HepG2 (cell line): ENCODE data around the gene MRPL51. TPM values are rescaled to one million over a fixed set of nuclear protein-coding genes. Genes with fewer than 3 reads are reported as not detected.
A peak's percentile ranks its signal among the peaks of the same experiment; 100 is the strongest.

Source experiments
- ATAC-seq: fragments of 200-7000 bp; cut with Tn5 transposase; 3 replicates; pipeline ENCODE4 v1.9.1; 2020; ENCODE audit warnings: mild to moderate bottlenecking, moderate library complexity
- BruUV-seq: library from RNA; stranded (reverse); fragments of 400-500 nt; replicated peaks from 2 replicates; lab custom pipeline; 2021; lab: Mats Ljungman, UMichigan
- CTCF ChIA-PET: fragments of 300-600 bp; formaldehyde crosslinking; extraction: SDS; loops from one replicate; lab custom pipeline; 2021; ENCODE audit warnings: low total read pairs, inconsistent platforms, low intra/inter-chr PET ratio; lab: Yijun Ruan, JAX
- POLR2A ChIA-PET: fragments of 350-600 bp; sonication (Branson Sonifier 250); formaldehyde crosslinking; loops from one replicate; lab custom pipeline; 2020; ENCODE audit warnings: antibody characterized with exemption, inconsistent platforms; lab: Yijun Ruan, JAX
- DNase-seq: peaks from one replicate; pipeline ENCODE4 v3.0.0-alpha.2; 2015; ENCODE audit warnings: low spot score
- FAIRE-seq: peaks from 3 replicates; lab custom pipeline; 2011; peaks lifted over from hg19 to GRCh38; lab: Jason Lieb, UNC
- H2AFZ ChIP-seq: one replicate; pipeline ENCODE4 v1.6.1; 2011; ENCODE audit warnings: low read length, inconsistent platforms
- H3K27ac ChIP-seq: fragments of 300-600 bp; 3 replicates; pipeline ENCODE4 v1.8.0; 2011; ENCODE audit warnings: mixed run types, mild to moderate bottlenecking, mixed read lengths, low read length, inconsistent platforms; ENCODE audit not compliant: insufficient read depth; ENCODE audit errors: extremely low read length
- H3K27me3 ChIP-seq, 2 experiments: fragments of 200-600 bp in 1 of 2; 2 replicates in 1 of 2; 3 replicates in 1 of 2; pipeline versions ENCODE4 v1.6.0 to v1.8.0; 2011; ENCODE audit warnings: low read length in 2 of 2, mild to moderate bottlenecking in 2 of 2, moderate library complexity in 2 of 2, inconsistent platforms in 1 of 2; ENCODE audit not compliant: insufficient read depth in 2 of 2, control insufficient read depth in 1 of 2
- H3K36me3 ChIP-seq, 2 experiments: fragments of 200-600 bp in 1 of 2; replicated peaks in 1 of 2; 2 replicates in 1 of 2; 3 replicates in 1 of 2; pipeline versions ENCODE4 v1.5.1 to v1.8.0; 2011; ENCODE audit warnings: low read length in 2 of 2, inconsistent platforms in 1 of 2; ENCODE audit not compliant: insufficient read depth in 2 of 2, control insufficient read depth in 1 of 2
- H3K4me1 ChIP-seq: 2 replicates; pipeline ENCODE4 v1.5.1; 2012; ENCODE audit warnings: low read length, inconsistent platforms; ENCODE audit not compliant: insufficient read depth
- H3K4me2 ChIP-seq: 2 replicates; pipeline ENCODE4 v1.6.0; 2011; ENCODE audit warnings: low read depth, low read length, inconsistent platforms
- H3K4me3 ChIP-seq, 3 experiments: fragments of 200-600 bp in 1 of 3; sonication (generic), shearing (Covaris generic) in 1 of 3; replicated peaks in 1 of 3; 2 replicates each; pipeline ENCODE4 v1.5.1; 2011 to 2016; ENCODE audit warnings: low read length in 3 of 3, inconsistent platforms in 2 of 3, low read depth in 2 of 3, mild to moderate bottlenecking in 2 of 3, control low read depth in 1 of 3, mixed read lengths in 1 of 3; ENCODE audit not compliant: insufficient read depth in 1 of 3
- H3K79me2 ChIP-seq: one replicate; pipeline ENCODE4 v1.6.1; 2011; ENCODE audit warnings: low read length, inconsistent platforms; ENCODE audit not compliant: insufficient read depth
- H3K9ac ChIP-seq: 2 replicates; pipeline ENCODE4 v1.6.0; 2011; ENCODE audit warnings: mild to moderate bottlenecking, low read depth, low read length, inconsistent platforms; ENCODE audit not compliant: insufficient read depth
- H3K9me3 ChIP-seq: 2 replicates; pipeline ENCODE4 v1.5.1; 2012; ENCODE audit warnings: mild to moderate bottlenecking, low read length
- H4K20me1 ChIP-seq: 2 replicates; pipeline ENCODE4 v1.6.0; 2011; ENCODE audit warnings: inconsistent platforms, mild to moderate bottlenecking, low read length, moderate library complexity; ENCODE audit not compliant: insufficient read depth
- ATAD3A ChIP-seq: sonication (generic); formaldehyde crosslinking; IDR thresholded peaks from 2 replicates; pipeline ENCODE4 v1.4.0; 2020; ENCODE audit warnings: missing genetic modification reagents
- GLI4 ChIP-seq: sonication (generic); formaldehyde crosslinking; IDR thresholded peaks from 2 replicates; pipeline ENCODE4 v1.5.1; 2020; ENCODE audit warnings: missing genetic modification reagents, mild to moderate bottlenecking, moderate library complexity, borderline replicate concordance
- MTA1 ChIP-seq: sonication (generic); formaldehyde crosslinking; IDR thresholded peaks from 2 replicates; pipeline ENCODE4 v1.4.0; 2020; ENCODE audit warnings: missing genetic modification reagents, mild to moderate bottlenecking, borderline replicate concordance
- SAP130 ChIP-seq: IDR thresholded peaks from 2 replicates; pipeline ENCODE4 v1.6.1; 2016; ENCODE audit warnings: low read depth
- ZNF230 ChIP-seq: sonication (generic); formaldehyde crosslinking; IDR thresholded peaks from 2 replicates; pipeline ENCODE4 v1.4.0; 2020; ENCODE audit warnings: mild to moderate bottlenecking, missing genetic modification reagents
- ZNF660 ChIP-seq: sonication (generic); formaldehyde crosslinking; IDR thresholded peaks from 2 replicates; pipeline ENCODE4 v1.5.1; 2020; ENCODE audit warnings: mild to moderate bottlenecking, low read depth, missing genetic modification reagents, borderline replicate concordance
- whole genome bisulfite sequencing: methylation state at CpG from one replicate; pipeline ENCODE4 v1.1.6; 2017; ENCODE audit warnings: low lambda C conversion rate; 5-methylcytosine and 5-hydroxymethylcytosine counted together
- in situ Hi-C: cut with HindIII; loops from 2 replicates; pipeline ENCODE4 v1.10.0; 2017; ENCODE audit warnings: low pct_unique_long_range_greater_than_20kb; ENCODE audit not compliant: extremely low pct_ligation_motif_present
- intact Hi-C: fragments of 100-400 bp; cut with micrococcal nuclease; formaldehyde crosslinking; loops from one replicate; pipeline ENCODE4 v1.10.0; 2022; ENCODE audit not compliant: unreplicated experiment
- polyA plus RNA-seq, 8 experiments: library from polyadenylated mRNA; depleted of rRNA in 3 of 8; stranded (reverse) in 7 of 8; unstranded in 1 of 8; fragments of >200 nt; fragmentation: Illumina TruSeq in 4 of 8; extraction: Trizol in 4 of 8; gene quantifications; 2 replicates each; pipeline versions ENCODE4 v1.2.1 to v1.2.3, GENCODE V29; 2011 to 2016; ENCODE audit warnings: low read depth in 4 of 8, missing spikeins in 1 of 8, mixed read lengths in 1 of 8; ENCODE audit not compliant: insufficient read depth in 1 of 8
- total RNA-seq, 5 experiments: library from RNA; depleted of rRNA; stranded (reverse); fragments of >200 nt; fragmentation: Illumina TruSeq; extraction: Trizol; gene quantifications; 2 replicates each; pipeline ENCODE4 v1.2.3, GENCODE V29; 2016; ENCODE audit warnings: low read depth in 1 of 5
- TF ChIP-seq, protein P1 (sequence below): sonication (generic); formaldehyde crosslinking; IDR thresholded peaks from 2 replicates; pipeline ENCODE4 v1.5.0; 2020; ENCODE audit warnings: missing genetic modification reagents, mild to moderate bottlenecking, borderline replicate concordance
- TF ChIP-seq, protein P2 (sequence below): sonication (generic); formaldehyde crosslinking; IDR thresholded peaks from 2 replicates; pipeline ENCODE4 v1.4.0; 2020; ENCODE audit warnings: missing genetic modification reagents; ENCODE audit errors: not compliant biosample characterization
- TF ChIP-seq, protein P3 (sequence below): sonication (generic); formaldehyde crosslinking; IDR thresholded peaks from 2 replicates; pipeline ENCODE4 v1.8.1; 2023; ENCODE audit warnings: missing genetic modification reagents, inconsistent platforms, borderline replicate concordance

The MRPL51 gene
- total and polyA plus RNA-seq, 2 of the 13 experiments (the other 11 are each of a cell fraction or from before 2014, with no cell fraction given) = 64.8 to 278 TPM

DNA sequence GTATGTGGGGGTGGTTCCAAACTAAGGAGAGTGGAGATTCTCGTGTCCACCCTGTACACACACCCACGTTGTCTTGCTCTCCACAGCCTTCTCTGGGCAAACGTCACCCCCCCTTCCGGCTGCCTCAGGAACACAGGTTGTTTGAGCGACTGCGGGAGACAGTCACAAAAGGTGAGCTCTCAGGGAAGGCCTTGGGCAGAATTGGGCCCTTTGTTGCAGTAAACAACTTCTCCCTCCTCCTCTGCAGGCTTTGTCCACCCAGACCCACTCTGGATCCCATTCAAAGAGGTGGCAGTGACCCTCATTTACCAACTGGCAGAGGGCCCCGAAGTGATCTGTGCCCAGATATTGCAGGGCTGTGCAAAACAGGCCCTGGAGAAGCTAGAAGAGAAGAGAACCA, 33.1 kb upstream of the MRPL51 start:
- FAIRE-seq (no peak), DNase-seq (no peak), ATAC-seq (no peak)
- ChIA-PET CTCF (no interaction called here), POLR2A (no interaction called here)
- no peaks in the 10 kb centered on the region for H3K9me3 ChIP-seq
- H4K20me1 ChIP-seq = no peaks in the 10 kb centered on the region
- no peak overlapping the region for H3K27ac ChIP-seq
- H3K36me3 ChIP-seq = peaks cover 60 to 98% of the 10 kb centered on the region in 2 experiments
- no peak overlapping the region for H3K4me3 ChIP-seq
- no peaks in the 10 kb centered on the region for H3K27me3 ChIP-seq
- peaks cover 11% of the 10 kb centered on the region for H3K4me1 ChIP-seq
- in situ Hi-C loops (no loop called here), intact Hi-C loops (no loop called here)
- no peak overlapping the region for H3K4me2 ChIP-seq
- H2AFZ ChIP-seq = no peak overlapping the region
- BruUV-seq = TSS peak; percentile 22
- WGBS = 99% methylated on average over 7 of the region's 7 CpGs
- TF ChIP-seq ATAD3A (CRISPR knock-in tag) = no peak
- TF ChIP-seq, protein P1, sequence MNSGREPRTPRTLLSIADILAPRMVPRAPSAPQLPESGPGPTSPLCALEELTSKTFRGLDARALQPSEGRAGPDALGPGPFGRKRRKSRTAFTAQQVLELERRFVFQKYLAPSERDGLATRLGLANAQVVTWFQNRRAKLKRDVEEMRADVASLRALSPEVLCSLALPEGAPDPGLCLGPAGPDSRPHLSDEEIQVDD (CRISPR knock-in tag) = no peak
- no peak for TF ChIP-seq GLI4
- no peaks in the 10 kb centered on the region for H3K79me2 ChIP-seq
- no peak overlapping the region for H3K9ac ChIP-seq

DNA sequence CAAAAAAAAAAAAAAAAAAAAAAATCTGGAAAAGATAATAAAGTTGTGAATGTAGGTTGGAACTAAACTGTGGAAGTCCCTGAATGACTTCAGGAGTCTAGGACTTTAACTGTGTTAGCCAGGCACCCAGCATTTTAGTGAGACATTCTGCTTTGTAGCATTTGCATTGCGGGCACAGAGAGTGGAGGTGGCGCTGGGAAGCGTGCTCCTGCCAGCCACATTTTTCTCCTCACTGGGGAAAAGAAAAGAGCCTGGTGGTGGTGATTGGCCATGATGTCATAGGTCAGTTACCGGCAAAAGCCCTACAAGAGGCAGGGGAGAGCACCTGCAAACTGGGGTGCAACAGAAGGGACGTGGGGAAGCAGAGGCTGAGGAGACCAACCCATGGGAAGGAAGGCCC, 31.6 kb upstream of the MRPL51 start:
- Histone ChIP-seq H3K27ac (no peak overlapping the region), H3K9me3 (no peaks in the 10 kb centered on the region), H3K4me3 (no peak overlapping the region), H3K79me2 (no peaks in the 10 kb centered on the region), H4K20me1 (no peaks in the 10 kb centered on the region), H3K36me3 (peaks cover 60 to 97% of the 10 kb centered on the region in 2 experiments), H3K9ac (no peak overlapping the region), H3K27me3 (no peaks in the 10 kb centered on the region), H2AFZ (no peak overlapping the region), H3K4me1 (no peaks in the 10 kb centered on the region), H3K4me2 (no peak overlapping the region)
- POLR2A ChIA-PET = no interaction called here
- WGBS = 95% methylated on average over 5 of the region's 5 CpGs
- DNase-seq = no peak
- no peak for FAIRE-seq
- BruUV-seq = no TSS peak
- ATAC-seq = no peak
- CTCF ChIA-PET = no interaction called here
- intact Hi-C loops (no loop called here), in situ Hi-C loops (no loop called here)
- TF ChIP-seq MTA1 (CRISPR knock-in tag) (no peak), ZNF660 (CRISPR knock-in tag) (no peak), ZNF230 (no peak), SAP130 (CRISPR knock-in tag) (no peak)
- TF ChIP-seq, protein P2, sequence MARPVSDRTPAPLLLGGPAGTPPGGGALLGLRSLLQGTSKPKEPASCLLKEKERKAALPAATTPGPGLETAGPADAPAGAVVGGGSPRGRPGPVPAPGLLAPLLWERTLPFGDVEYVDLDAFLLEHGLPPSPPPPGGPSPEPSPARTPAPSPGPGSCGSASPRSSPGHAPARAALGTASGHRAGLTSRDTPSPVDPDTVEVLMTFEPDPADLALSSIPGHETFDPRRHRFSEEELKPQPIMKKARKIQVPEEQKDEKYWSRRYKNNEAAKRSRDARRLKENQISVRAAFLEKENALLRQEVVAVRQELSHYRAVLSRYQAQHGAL (CRISPR knock-in tag) = no peak
- TF ChIP-seq, protein P3, sequence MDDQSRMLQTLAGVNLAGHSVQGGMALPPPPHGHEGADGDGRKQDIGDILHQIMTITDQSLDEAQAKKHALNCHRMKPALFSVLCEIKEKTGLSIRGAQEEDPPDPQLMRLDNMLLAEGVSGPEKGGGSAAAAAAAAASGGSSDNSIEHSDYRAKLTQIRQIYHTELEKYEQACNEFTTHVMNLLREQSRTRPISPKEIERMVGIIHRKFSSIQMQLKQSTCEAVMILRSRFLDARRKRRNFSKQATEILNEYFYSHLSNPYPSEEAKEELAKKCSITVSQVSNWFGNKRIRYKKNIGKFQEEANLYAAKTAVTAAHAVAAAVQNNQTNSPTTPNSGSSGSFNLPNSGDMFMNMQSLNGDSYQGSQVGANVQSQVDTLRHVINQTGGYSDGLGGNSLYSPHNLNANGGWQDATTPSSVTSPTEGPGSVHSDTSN (CRISPR knock-in tag) = no peak
